Measurements from ENCODE around the gene SCYL1. TPM values are rescaled to one million over a fixed set of nuclear protein-coding genes. Genes with fewer than 3 reads are reported as not detected.

SCYL1 gene
- total and polyA plus RNA-seq, 2 experiments from 2014 or later = 52.7 to 66.1 TPM

GRCh38 chr11:65530157-65530496 is 5.2 kb downstream of the SCYL1 start:
- peaks cover 4% of the 10 kb centered on the region; the same call in 1 of the 3 replicates for H3K4me1 Mint-ChIP-seq
- peaks cover 45% of the 10 kb centered on the region for H3K36me3 Mint-ChIP-seq (ENCODE audit: low read depth)
- no peaks in the 10 kb centered on the region for H3K27me3 ChIP-seq (ENCODE audit: insufficient read depth)
- H2AFZ ChIP-seq = no peak overlapping the region
- no peak overlapping the region for H3K27ac ChIP-seq (ENCODE audit: low read depth)
- no peaks in the 10 kb centered on the region; the same call in 1 of the 2 replicates for H3K36me3 ChIP-seq (ENCODE audit: insufficient read depth)
- H3K27ac Mint-ChIP-seq = 0 out of 2 replicates have a peak overlapping the region, but pooled peaks have one; percentile 76
- H3K4me3 ChIP-seq = no peak overlapping the region
- H3K4me1 ChIP-seq (ENCODE audit: insufficient read depth) = peaks cover 3% of the 10 kb centered on the region; the same call in 1 of the 2 replicates
- H3K4me3 Mint-ChIP-seq = no peak overlapping the region; the same call in 2 of the 3 replicates
- no peaks in the 10 kb centered on the region for H3K79me2 ChIP-seq (replicated peaks; ENCODE audit: insufficient read depth)
- H3F3A ChIP-seq (replicated peaks; ENCODE audit: low read depth) = peaks cover 19% of the 10 kb centered on the region; the same call in 1 of the 2 replicates
- no peak overlapping the region for H3K4me2 ChIP-seq
- ATAC-seq (peak; percentile 77), DNase-seq (ENCODE audit: low spot score) (peak; percentile 57)
- no peaks in the 10 kb centered on the region for H3K9me2 ChIP-seq (ENCODE audit: insufficient read depth)
- H4K20me1 ChIP-seq (replicated peaks; ENCODE audit: insufficient read depth) = peaks cover 2% of the 10 kb centered on the region; the same call in 1 of the 2 replicates
- no peaks in the 10 kb centered on the region for H3K9me3 Mint-ChIP-seq
- peaks cover 3% of the 10 kb centered on the region for H3K27me3 Mint-ChIP-seq (ENCODE audit: insufficient read depth, low read depth, poor library complexity)
- peak; percentile 41 to 47 for TF ChIP-seq CTCF (conservative IDR thresholded peaks at IDR 0.05; ENCODE audit: low read depth in 2 of 2)
- TF ChIP-seq ZNF114 (CRISPR knock-in tag; IDR thresholded peaks at IDR 0.05) = no peak

GRCh38 chr11:65532388-65533064 is 7.6 kb downstream of the SCYL1 start:
- 0 out of 2 replicates have a peak, but pooled peaks cover 13% of the 10 kb centered on the region for H3F3A ChIP-seq (replicated peaks; ENCODE audit: low read depth)
- no peak overlapping the region for H3K4me2 ChIP-seq
- H3K27me3 Mint-ChIP-seq (ENCODE audit: insufficient read depth, low read depth, poor library complexity) = peaks cover 7% of the 10 kb centered on the region
- H3K4me1 ChIP-seq (ENCODE audit: insufficient read depth) = no peaks in the 10 kb centered on the region
- no peak overlapping the region for H3K4me3 Mint-ChIP-seq
- peaks cover 37% of the 10 kb centered on the region for H3K36me3 Mint-ChIP-seq (ENCODE audit: low read depth)
- ATAC-seq (no peak), DNase-seq (ENCODE audit: low spot score) (no peak)
- no peak overlapping the region for H3K27ac ChIP-seq (ENCODE audit: low read depth)
- H3K79me2 ChIP-seq (replicated peaks; ENCODE audit: insufficient read depth) = no peaks in the 10 kb centered on the region
- H3K27me3 ChIP-seq (ENCODE audit: insufficient read depth) = no peaks in the 10 kb centered on the region
- H3K9me3 Mint-ChIP-seq = no peaks in the 10 kb centered on the region
- H3K4me1 Mint-ChIP-seq = no peaks in the 10 kb centered on the region
- H3K27ac Mint-ChIP-seq = no peak overlapping the region
- H2AFZ ChIP-seq = no peak overlapping the region
- H4K20me1 ChIP-seq (replicated peaks; ENCODE audit: insufficient read depth) = peaks cover 2% of the 10 kb centered on the region; the same call in 1 of the 2 replicates
- H3K4me3 ChIP-seq = no peak overlapping the region
- H3K9me2 ChIP-seq (ENCODE audit: insufficient read depth) = no peaks in the 10 kb centered on the region
- H3K36me3 ChIP-seq (ENCODE audit: insufficient read depth) = no peaks in the 10 kb centered on the region; the same call in 1 of the 2 replicates
- TF ChIP-seq STAT1 (IDR thresholded peaks at IDR 0.05; ENCODE audit: unreplicated experiment) (no peak), ETS1 (IDR thresholded peaks at IDR 0.05) (no peak), ZNF114 (CRISPR knock-in tag; IDR thresholded peaks at IDR 0.05) (no peak), CREB1 (CRISPR knock-in tag; IDR thresholded peaks at IDR 0.05; ENCODE audit: low read depth) (no peak), CTCF (conservative IDR thresholded peaks at IDR 0.05; ENCODE audit: low read depth in 2 of 2) (no peak), JUNB (IDR thresholded peaks at IDR 0.05; ENCODE audit: unreplicated experiment) (no peak), EZH2 (IDR thresholded peaks at IDR 0.05; ENCODE audit: low read depth, unreplicated experiment) (no peak), ZNF331 (CRISPR knock-in tag; IDR thresholded peaks at IDR 0.05; ENCODE audit: low read depth) (no peak), REST (IDR thresholded peaks at IDR 0.05; ENCODE audit: unreplicated experiment) (no peak)
